Thyroid gland (tissue), 4 donors: ENCODE measurements around the gene RASD1. TPM values are rescaled to one million over a fixed set of nuclear protein-coding genes. Genes with fewer than 3 reads are reported as not detected.
"Not testable (repeated sequence)": the region's sequence is repeated elsewhere in the genome, so short reads cannot be mapped to it uniquely, and the experiment has no call there.

Experiments
- DNase-seq, 2 donors: peaks; one replicate each; pipeline ENCODE4 v3.0.0-alpha.2; 2019
- H3K27ac ChIP-seq, 3 donors: fragments of 200-600 bp; sonication (generic); 1 replicate in 2 of 3; 2 replicates in 1 of 3; pipeline ENCODE4 v1.5.1; 2016 to 2019; ENCODE audit warnings: mild to moderate bottlenecking in 1 of 3, moderate library complexity in 1 of 3
- H3K27me3 ChIP-seq: fragments of 200-600 bp; sonication (generic); one replicate; pipeline ENCODE4 v1.5.1; 2019
- H3K36me3 ChIP-seq, 2 donors: fragments of 200-600 bp; sonication (generic); one replicate each; pipeline ENCODE4 v1.5.1; 2016 to 2019
- H3K4me1 ChIP-seq, 2 donors: fragments of 200-600 bp; sonication (generic); one replicate each; pipeline ENCODE4 v1.5.1; 2017 to 2019
- H3K4me3 ChIP-seq, 3 donors: fragments of 200-600 bp; sonication (generic); replicated peaks in 1 of 3; 1 replicate in 2 of 3; 2 replicates in 1 of 3; pipeline ENCODE4 v1.5.1; 2016; ENCODE audit warnings: mild to moderate bottlenecking in 1 of 3
- H3K9me3 ChIP-seq: fragments of 200-600 bp; sonication (generic); one replicate; pipeline ENCODE4 v1.5.1; 2017
- POLR2A ChIP-seq, 2 donors: fragments of 450-650 bp; IDR thresholded peaks; one replicate each; pipeline ENCODE4 v1.6.1; 2017; ENCODE audit warnings: antibody characterized with exemption in 2 of 2, mild to moderate bottlenecking in 2 of 2, moderate library complexity in 1 of 2
- WGBS, 2 donors: methylation state at CpG; one replicate each; pipeline ENCODE4 v1.1.5; 2017; 5-methylcytosine and 5-hydroxymethylcytosine counted together
- intact Hi-C: fragments of 100-400 bp; cut with DNase I; formaldehyde crosslinking; loops from one replicate; pipeline ENCODE4 v1.15.1; 2023
- total RNA-seq, 4 donors: library from RNA; depleted of rRNA; stranded (reverse); fragments of >200 nt; gene quantifications; one replicate each; pipeline ENCODE4 v1.2.3, GENCODE V29; 2016
- TF ChIP-seq, protein P1 (sequence below), 6 experiments: fragments of 200-600 bp in 3 of 6; fragments of 450-650 bp in 3 of 6; sonication (generic) in 3 of 6; IDR thresholded peaks; one replicate each; pipeline ENCODE4 v1.5.1; 2016 to 2019; ENCODE audit warnings: antibody characterized with exemption in 6 of 6, mild to moderate bottlenecking in 2 of 6, inconsistent platforms in 1 of 6, moderate library complexity in 1 of 6

RASD1 gene
- total RNA-seq, 4 donors from 2014 or later = 114 to 149 (median 141) TPM

DNA sequence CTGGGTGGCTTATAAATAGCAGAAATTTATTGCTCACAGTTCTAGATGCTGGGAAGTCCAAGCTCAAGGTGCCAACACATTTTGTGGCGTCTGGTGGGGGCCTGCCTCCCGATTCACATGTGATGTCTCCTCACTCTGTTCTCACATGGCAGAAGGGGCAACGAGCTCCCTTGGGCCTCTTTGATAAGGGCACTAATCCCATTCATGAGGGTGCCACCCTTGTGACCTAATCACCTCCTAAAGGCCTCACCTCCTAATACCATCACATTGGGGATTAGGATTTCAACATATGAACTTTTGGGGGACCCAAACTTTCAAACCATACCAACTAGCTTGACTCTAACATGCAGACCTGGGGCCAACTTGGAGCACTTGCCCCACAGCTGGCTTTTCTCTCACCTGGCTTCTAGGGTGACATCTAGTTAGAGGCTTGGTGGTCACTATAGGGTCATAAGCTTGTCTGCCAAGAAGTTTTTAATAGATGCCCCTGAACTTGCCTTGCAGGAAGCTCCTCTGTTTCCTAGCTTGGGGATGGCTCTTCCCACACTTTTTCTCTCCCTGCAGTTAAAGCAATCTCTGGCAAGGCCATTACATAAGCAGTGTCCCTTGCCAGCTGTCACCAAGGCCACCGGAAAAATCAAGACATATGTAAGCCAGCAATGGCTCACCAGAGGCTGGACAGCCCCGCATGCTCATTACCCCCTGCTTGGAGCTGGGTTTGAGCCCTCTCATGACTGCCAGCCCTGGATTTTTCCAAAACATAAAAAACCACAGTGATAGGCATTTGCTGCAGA is 27.8 kb downstream of the RASD1 start:
- H3K27me3 ChIP-seq = no peaks in the 10 kb centered on the region
- whole genome bisulfite sequencing, 2 donors = 79% methylated on average over 5 of the region's 5 CpGs
- intact Hi-C loops = no loop called here

GRCh38 chr17:17467720-17468119 is 28.5 kb downstream of the RASD1 start:
- intact Hi-C loops = no loop called here
- no peaks in the 10 kb centered on the region for H3K36me3 ChIP-seq
- WGBS, 2 donors = 60 to 70% methylated on average over 5 of the region's 5 CpGs

More for the DNA sequence above, 27.8 kb downstream of the RASD1 start:
- Histone ChIP-seq H3K27ac (no peak overlapping the region), H3K4me1 (no peaks in the 10 kb centered on the region), H3K4me3 (no peak overlapping the region), H3K9me3 (no peaks in the 10 kb centered on the region), H3K36me3 (no peaks in the 10 kb centered on the region)
- TF ChIP-seq, protein P1, sequence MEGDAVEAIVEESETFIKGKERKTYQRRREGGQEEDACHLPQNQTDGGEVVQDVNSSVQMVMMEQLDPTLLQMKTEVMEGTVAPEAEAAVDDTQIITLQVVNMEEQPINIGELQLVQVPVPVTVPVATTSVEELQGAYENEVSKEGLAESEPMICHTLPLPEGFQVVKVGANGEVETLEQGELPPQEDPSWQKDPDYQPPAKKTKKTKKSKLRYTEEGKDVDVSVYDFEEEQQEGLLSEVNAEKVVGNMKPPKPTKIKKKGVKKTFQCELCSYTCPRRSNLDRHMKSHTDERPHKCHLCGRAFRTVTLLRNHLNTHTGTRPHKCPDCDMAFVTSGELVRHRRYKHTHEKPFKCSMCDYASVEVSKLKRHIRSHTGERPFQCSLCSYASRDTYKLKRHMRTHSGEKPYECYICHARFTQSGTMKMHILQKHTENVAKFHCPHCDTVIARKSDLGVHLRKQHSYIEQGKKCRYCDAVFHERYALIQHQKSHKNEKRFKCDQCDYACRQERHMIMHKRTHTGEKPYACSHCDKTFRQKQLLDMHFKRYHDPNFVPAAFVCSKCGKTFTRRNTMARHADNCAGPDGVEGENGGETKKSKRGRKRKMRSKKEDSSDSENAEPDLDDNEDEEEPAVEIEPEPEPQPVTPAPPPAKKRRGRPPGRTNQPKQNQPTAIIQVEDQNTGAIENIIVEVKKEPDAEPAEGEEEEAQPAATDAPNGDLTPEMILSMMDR (IDR thresholded peaks at IDR 0.05) = no peak
- TF ChIP-seq POLR2A (IDR thresholded peaks at IDR 0.05) = no peak
- no peak for DNase-seq

GRCh38 chr17:17467016-17467415 is 29.2 kb downstream of the RASD1 start:
- TF ChIP-seq POLR2A (IDR thresholded peaks at IDR 0.05) = no peak
- TF ChIP-seq, protein P1 (IDR thresholded peaks at IDR 0.05) = no peak

More at GRCh38 chr17:17467720-17468119, 28.5 kb downstream of the RASD1 start:
- no peak overlapping the region for H3K4me3 ChIP-seq
- no peaks in the 10 kb centered on the region for H3K27me3 ChIP-seq
- no peak overlapping the region for H3K27ac ChIP-seq
- no peaks in the 10 kb centered on the region for H3K4me1 ChIP-seq
- H3K9me3 ChIP-seq = no peaks in the 10 kb centered on the region
- no peak for DNase-seq
- TF ChIP-seq POLR2A (IDR thresholded peaks at IDR 0.05) = no peak
- TF ChIP-seq, protein P1 (IDR thresholded peaks at IDR 0.05) = no peak

GRCh38 chr17:17466511-17466910 is 29.7 kb downstream of the RASD1 start:
- WGBS, 2 donors = 61 to 65% methylated on average over 5 of the region's 5 CpGs
- TF ChIP-seq, protein P1 (IDR thresholded peaks at IDR 0.05) = no peak
- no peak for TF ChIP-seq POLR2A (IDR thresholded peaks at IDR 0.05)
- Histone ChIP-seq H3K4me1 (no peaks in the 10 kb centered on the region), H3K27me3 (no peaks in the 10 kb centered on the region), H3K4me3 (no peak overlapping the region), H3K9me3 (no peaks in the 10 kb centered on the region), H3K36me3 (no peaks in the 10 kb centered on the region), H3K27ac (no peak overlapping the region)
- no peak for DNase-seq
- intact Hi-C loops = no loop called here

More at GRCh38 chr17:17467016-17467415, 29.2 kb downstream of the RASD1 start:
- intact Hi-C loops = no loop called here
- H3K27me3 ChIP-seq = no peaks in the 10 kb centered on the region
- no peak for DNase-seq
- no peaks in the 10 kb centered on the region for H3K4me1 ChIP-seq
- no peaks in the 10 kb centered on the region for H3K9me3 ChIP-seq
- H3K36me3 ChIP-seq = no peaks in the 10 kb centered on the region
- H3K27ac ChIP-seq = no peak overlapping the region
- 74 to 77% methylated on average over 5 of the region's 5 CpGs for WGBS, 2 donors
- no peak overlapping the region for H3K4me3 ChIP-seq

DNA sequence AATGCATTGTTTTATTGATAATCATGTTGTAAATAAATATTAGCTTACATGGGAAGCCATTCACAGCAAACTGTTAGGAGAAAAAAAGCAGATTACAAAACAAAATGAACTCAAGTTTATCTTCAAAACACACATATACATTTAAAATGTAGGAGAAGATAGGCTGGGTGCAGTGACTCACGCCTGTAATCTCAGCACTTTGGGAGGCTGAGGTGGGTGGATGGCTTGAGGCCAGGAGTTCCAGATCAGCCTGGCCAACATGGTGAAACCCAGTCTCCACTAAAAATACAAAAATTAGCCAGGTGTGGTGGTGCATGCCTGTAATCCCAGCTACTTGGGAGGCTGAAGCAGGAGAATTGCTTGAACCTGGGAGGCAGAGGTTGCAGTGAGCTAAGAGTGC is 30.3 kb downstream of the RASD1 start:
- H3K4me1 ChIP-seq, H3K9me3 ChIP-seq, H3K4me3 ChIP-seq, intact Hi-C loops, H3K27me3 ChIP-seq, DNase-seq, H3K27ac ChIP-seq, H3K36me3 ChIP-seq: not testable (repeated sequence)
- 67 to 76% methylated on average over 1 of the region's 1 CpG for WGBS, 2 donors
